SJCRH30 (cell line): ENCODE data around the gene PPP2R1A. TPM values are rescaled to one million over a fixed set of nuclear protein-coding genes. Genes with fewer than 3 reads are reported as not detected.
A peak's percentile ranks its signal among the peaks of the same experiment; 100 is the strongest.
"Not testable (repeated sequence)": the region's sequence is repeated elsewhere in the genome, so short reads cannot be mapped to it uniquely, and the experiment has no call there.

Source experiments
- DNase-seq, 2 experiments: peaks; one replicate each; pipeline ENCODE4 v3.0.0-alpha.2; 2015 to 2020
- H3K27ac ChIP-seq: fragments of 250-450 bp; sonication (Bioruptor Pico); 2 replicates; pipeline ENCODE4 v1.5.1; 2020; ENCODE audit warnings: mild to moderate bottlenecking, moderate library complexity
- H3K27me3 ChIP-seq: fragments of 250-450 bp; sonication (Bioruptor Pico); 2 replicates; pipeline ENCODE4 v1.5.1; 2020; ENCODE audit warnings: mild to moderate bottlenecking, moderate library complexity
- H3K36me3 ChIP-seq: fragments of 250-450 bp; sonication (Bioruptor Pico); 2 replicates; pipeline ENCODE4 v1.5.1; 2020; ENCODE audit warnings: mild to moderate bottlenecking, moderate library complexity
- H3K4me1 ChIP-seq: fragments of 250-450 bp; sonication (Bioruptor Pico); 2 replicates; pipeline ENCODE4 v1.5.1; 2020; ENCODE audit warnings: mild to moderate bottlenecking, moderate library complexity
- H3K4me3 ChIP-seq: fragments of 250-450 bp; sonication (Bioruptor Pico); 2 replicates; pipeline ENCODE4 v1.5.1; 2020; ENCODE audit warnings: mild to moderate bottlenecking, moderate library complexity
- H3K9me3 ChIP-seq: fragments of 250-450 bp; sonication (Bioruptor Pico); replicated peaks from 2 replicates; pipeline ENCODE4 v1.5.1; 2020; ENCODE audit warnings: mild to moderate bottlenecking, moderate library complexity
- total RNA-seq: library from RNA; depleted of rRNA; stranded (reverse); fragments of >200 nt; shearing (Covaris generic); gene quantifications from 2 replicates; pipeline ENCODE4 v1.2.3, GENCODE V29; 2014; rRNA removed

Gene PPP2R1A
- total RNA-seq, 1 experiment from 2014 or later, result 175 TPM

- Histone ChIP-seq H3K36me3 (no peaks in the 10 kb centered on the region), H3K4me3 (no peak overlapping the region), H3K27me3 (no peaks in the 10 kb centered on the region), H3K9me3 (no peaks in the 10 kb centered on the region), H3K27ac (no peak overlapping the region), H3K4me1 (no peaks in the 10 kb centered on the region)
- no peak for DNase-seq
Observed at GRCh38 chr19:52244021-52244420, 54.2 kb downstream of the PPP2R1A start.

GRCh38 chr19:52248241-52248640 lies 58.4 kb downstream of the PPP2R1A start:
- peak; percentile 53 to 70 for DNase-seq

GRCh38 chr19:52258426-52258825 lies 68.6 kb downstream of the PPP2R1A start:
- no peak overlapping the region for H3K4me3 ChIP-seq
- no peaks in the 10 kb centered on the region for H3K9me3 ChIP-seq
- no peak overlapping the region for H3K27ac ChIP-seq
- H3K36me3 ChIP-seq, result no peaks in the 10 kb centered on the region
- H3K27me3 ChIP-seq, result no peaks in the 10 kb centered on the region
- no peaks in the 10 kb centered on the region for H3K4me1 ChIP-seq
- no peak for DNase-seq

More at GRCh38 chr19:52248241-52248640, 58.4 kb downstream of the PPP2R1A start:
- Histone ChIP-seq H3K9me3 (no peaks in the 10 kb centered on the region), H3K36me3 (no peaks in the 10 kb centered on the region), H3K4me1 (no peaks in the 10 kb centered on the region), H3K27me3 (no peaks in the 10 kb centered on the region), H3K27ac (no peak overlapping the region), H3K4me3 (no peak overlapping the region)

GRCh38 chr19:52265556-52265955 lies 75.7 kb downstream of the PPP2R1A start:
- H3K4me3 ChIP-seq, DNase-seq, H3K4me1 ChIP-seq, H3K36me3 ChIP-seq, H3K27me3 ChIP-seq, H3K9me3 ChIP-seq, H3K27ac ChIP-seq: not testable (repeated sequence)

- Histone ChIP-seq H3K4me3 (peak within 1 kb of the TSS; percentile 78), H3K36me3 (peaks cover 26% of the 10 kb centered on the region), H3K9me3 (peaks cover 8% of the 10 kb centered on the region; the same call in 1 of the 2 replicates), H3K4me1 (0 out of 2 replicates have a peak, but pooled peaks cover 2% of the 10 kb centered on the region), H3K27ac (peak within 1 kb of the TSS; percentile 92), H3K27me3 (no peaks in the 10 kb centered on the region)
- peak; percentile 96 to 97 for DNase-seq
Observed at GRCh38 chr19:52269338-52270261, 79.7 kb downstream of the PPP2R1A start, which contains the start of gene ZNF766. TSS of gene ZNF766 (plus strand) at chr19:52269587. CDS start at chr19:52269614, 27 bp downstream.

- DNase-seq, result peak; percentile 13 to 27
- peak overlapping the region; percentile 78 for H3K4me3 ChIP-seq
Observed at GRCh38 chr19:52270266-52270885, 80.5 kb downstream of the PPP2R1A start.

GRCh38 chr19:52273301-52273700 lies 83.4 kb downstream of the PPP2R1A start:
- peaks cover 9% of the 10 kb centered on the region for H3K9me3 ChIP-seq
- peaks cover 34% of the 10 kb centered on the region for H3K36me3 ChIP-seq
- no peak overlapping the region for H3K4me3 ChIP-seq
- H3K27me3 ChIP-seq, result no peaks in the 10 kb centered on the region
- 0 out of 2 replicates have a peak, but pooled peaks cover 2% of the 10 kb centered on the region for H3K4me1 ChIP-seq
- DNase-seq, result no peak
- H3K27ac ChIP-seq, result no peak overlapping the region

More at GRCh38 chr19:52270266-52270885, 80.5 kb downstream of the PPP2R1A start:
- peaks cover 30% of the 10 kb centered on the region for H3K36me3 ChIP-seq
- H3K4me1 ChIP-seq, result 0 out of 2 replicates have a peak, but pooled peaks cover 2% of the 10 kb centered on the region
- no peaks in the 10 kb centered on the region for H3K27me3 ChIP-seq
- peak overlapping the region; percentile 92 for H3K27ac ChIP-seq
- H3K9me3 ChIP-seq, result peaks cover 8% of the 10 kb centered on the region; the same call in 1 of the 2 replicates

- H3K36me3 ChIP-seq, result peaks cover 40% of the 10 kb centered on the region
- H3K27ac ChIP-seq, result no peak overlapping the region
- H3K4me1 ChIP-seq, result no peaks in the 10 kb centered on the region
- H3K9me3 ChIP-seq, result peaks cover 11% of the 10 kb centered on the region
- no peak overlapping the region for H3K4me3 ChIP-seq
- DNase-seq, result no peak
- no peaks in the 10 kb centered on the region for H3K27me3 ChIP-seq
Observed at GRCh38 chr19:52274191-52274590, 84.3 kb downstream of the PPP2R1A start.

GRCh38 chr19:52275988-52276387 lies 86.1 kb downstream of the PPP2R1A start:
- H3K27me3 ChIP-seq, result no peaks in the 10 kb centered on the region
- H3K4me1 ChIP-seq, result no peaks in the 10 kb centered on the region
- peaks cover 40% of the 10 kb centered on the region for H3K36me3 ChIP-seq
- peaks cover 13% of the 10 kb centered on the region for H3K9me3 ChIP-seq
- H3K4me3 ChIP-seq, result no peak overlapping the region
- no peak for DNase-seq
- H3K27ac ChIP-seq, result no peak overlapping the region

- H3K27ac ChIP-seq, result no peak overlapping the region
- H3K27me3 ChIP-seq, result no peaks in the 10 kb centered on the region
- H3K4me1 ChIP-seq, result no peaks in the 10 kb centered on the region
- H3K9me3 ChIP-seq, result peaks cover 20% of the 10 kb centered on the region
- peaks cover 43% of the 10 kb centered on the region for H3K36me3 ChIP-seq
- no peak overlapping the region for H3K4me3 ChIP-seq
- DNase-seq, result no peak
Observed at GRCh38 chr19:52277471-52277870, 87.6 kb downstream of the PPP2R1A start.

Other genes with a start within 250 kb of the PPP2R1A start
- 6.1 and 7.3 TPM in 2 replicates for gene ZNF350, start 203.2 kb upstream of the PPP2R1A start, total RNA-seq
- gene ZNF615, start 181.8 kb upstream of the PPP2R1A start, total RNA-seq, result 10.4 and 11.4 TPM in 2 replicates
- 22.3 TPM in 2 replicates for gene ZNF614, start 161.7 kb upstream of the PPP2R1A start, total RNA-seq
- 8.6 and 10.0 TPM in 2 replicates for gene ZNF432, start 141.2 kb upstream of the PPP2R1A start, total RNA-seq
- gene ZNF841, start 94.3 kb upstream of the PPP2R1A start, total RNA-seq, result 11.1 and 13.5 TPM in 2 replicates
- 10.8 and 13.0 TPM in 2 replicates for gene ZNF616, start 50.1 kb upstream of the PPP2R1A start, total RNA-seq
- 4.9 and 5.9 TPM in 2 replicates for gene ZNF836, start 18.4 kb upstream of the PPP2R1A start, total RNA-seq
- 19.1 and 23.4 TPM in 2 replicates for gene ZNF766, start 79.5 kb downstream of the PPP2R1A start, total RNA-seq
- 14.6 and 17.3 TPM in 2 replicates for gene ZNF480, start 107.1 kb downstream of the PPP2R1A start, total RNA-seq
- 4.0 and 4.4 TPM in 2 replicates for gene ZNF610, start 146.2 kb downstream of the PPP2R1A start, total RNA-seq
- 18.6 and 19.9 TPM in 2 replicates for gene ZNF880, start 179.9 kb downstream of the PPP2R1A start, total RNA-seq
- 12.6 and 13.5 TPM in 2 replicates for gene ZNF528, start 207.8 kb downstream of the PPP2R1A start, total RNA-seq
- gene ZNF534, start 239.1 kb downstream of the PPP2R1A start, total RNA-seq, result 0.04 TPM in 1 of 2 replicates, not detected in the other